MM.1S (cell line): Measurements from ENCODE around the gene CTPS2.

Experiments
- DNase-seq: peaks from one replicate; pipeline ENCODE4 v3.0.0-alpha.2; 2015
- H2AFZ ChIP-seq: fragments of 300-600 bp; sonication (generic); 2 replicates; pipeline ENCODE4 v1.6.0; 2016; ENCODE audit warnings: antibody characterized with exemption, low read length
- H3F3A ChIP-seq: fragments of 300-600 bp; sonication (generic); 2 replicates; pipeline ENCODE4 v1.6.1; 2016; ENCODE audit warnings: mild to moderate bottlenecking, antibody characterized with exemption, low read length, moderate library complexity, mixed read lengths; ENCODE audit not compliant: insufficient read depth
- H3K27ac ChIP-seq: fragments of 300-600 bp; sonication (generic); 2 replicates; pipeline ENCODE4 v1.5.1; 2016; ENCODE audit warnings: mild to moderate bottlenecking, low read length
- H3K27me3 ChIP-seq: fragments of 300-600 bp; sonication (generic); replicated peaks from 2 replicates; pipeline ENCODE4 v1.6.0; 2016; ENCODE audit warnings: low read length; ENCODE audit not compliant: insufficient read depth
- H3K36me3 ChIP-seq: fragments of 300-600 bp; sonication (generic); replicated peaks from 2 replicates; pipeline ENCODE4 v1.6.1; 2016; ENCODE audit warnings: mild to moderate bottlenecking, low read length, mixed read lengths; ENCODE audit not compliant: insufficient read depth
- H3K4me1 ChIP-seq: fragments of 300-600 bp; sonication (generic); 2 replicates; pipeline ENCODE4 v1.6.1; 2016; ENCODE audit warnings: low read length, mixed read lengths
- H3K4me2 ChIP-seq: fragments of 300-600 bp; sonication (generic); 2 replicates; pipeline ENCODE4 v1.6.0; 2016; ENCODE audit warnings: low read depth, low read length
- H3K4me3 ChIP-seq: fragments of 300-600 bp; sonication (generic); 2 replicates; pipeline ENCODE4 v1.5.1; 2016; ENCODE audit warnings: low read length, mixed read lengths
- H3K79me2 ChIP-seq: fragments of 300-600 bp; sonication (generic); 2 replicates; pipeline ENCODE4 v1.6.1; 2016; ENCODE audit warnings: mixed run types, low read length, mixed read lengths
- H3K9ac ChIP-seq: fragments of 300-600 bp; sonication (generic); 2 replicates; pipeline ENCODE4 v1.6.1; 2016; ENCODE audit warnings: low read length, mixed read lengths
- H3K9me2 ChIP-seq: fragments of 300-600 bp; sonication (generic); replicated peaks from 2 replicates; pipeline ENCODE4 v1.6.1; 2016; ENCODE audit warnings: mild to moderate bottlenecking, low read length, mixed read lengths; ENCODE audit not compliant: insufficient read depth
- H3K9me3 ChIP-seq: fragments of 300-600 bp; sonication (generic); replicated peaks from 2 replicates; pipeline ENCODE4 v1.6.1; 2016; ENCODE audit warnings: mild to moderate bottlenecking, low read length, mixed read lengths; ENCODE audit not compliant: insufficient read depth
- H4K20me1 ChIP-seq: fragments of 300-600 bp; sonication (generic); 2 replicates; pipeline ENCODE4 v1.6.1; 2016; ENCODE audit warnings: mild to moderate bottlenecking, low read length, moderate library complexity, mixed read lengths; ENCODE audit not compliant: insufficient read depth
- CTCF ChIP-seq: fragments of 300-600 bp; sonication (generic); IDR thresholded peaks from 2 replicates; pipeline ENCODE4 v1.5.1; 2016; ENCODE audit warnings: antibody characterized with exemption, low read length, mixed read lengths
- EZH2 ChIP-seq: fragments of 300-600 bp; sonication (generic); optimal IDR thresholded peaks from 2 replicates; pipeline ENCODE3; 2017; ENCODE audit warnings: low read depth, mild to moderate bottlenecking, antibody characterized with exemption, low read length, mixed read lengths
- EZH2phosphoT487 ChIP-seq: fragments of 300-600 bp; sonication (generic); IDR thresholded peaks from 2 replicates; pipeline ENCODE4 v1.6.1; 2018; ENCODE audit warnings: antibody characterized with exemption, low read length

The CTPS2 gene

GRCh38 chrX:16588266-16588665, 124.2 kb downstream of the CTPS2 start:
- no peaks in the 10 kb centered on the region for H3K36me3 ChIP-seq
- H3K9me3 ChIP-seq, result no peaks in the 10 kb centered on the region
- H3K9ac ChIP-seq, result no peak overlapping the region
- no peaks in the 10 kb centered on the region for H3F3A ChIP-seq
- H3K27me3 ChIP-seq, result no peaks in the 10 kb centered on the region
- H3K4me1 ChIP-seq, result no peaks in the 10 kb centered on the region
- TF ChIP-seq EZH2 (no peak), CTCF (no peak), EZH2phosphoT487 (no peak)
- no peak overlapping the region for H3K4me2 ChIP-seq
- no peak overlapping the region for H3K27ac ChIP-seq
- no peak overlapping the region for H3K4me3 ChIP-seq
- no peak overlapping the region for H2AFZ ChIP-seq
- no peaks in the 10 kb centered on the region for H4K20me1 ChIP-seq
- no peak for DNase-seq
- no peaks in the 10 kb centered on the region for H3K79me2 ChIP-seq
- no peaks in the 10 kb centered on the region for H3K9me2 ChIP-seq

DNA sequence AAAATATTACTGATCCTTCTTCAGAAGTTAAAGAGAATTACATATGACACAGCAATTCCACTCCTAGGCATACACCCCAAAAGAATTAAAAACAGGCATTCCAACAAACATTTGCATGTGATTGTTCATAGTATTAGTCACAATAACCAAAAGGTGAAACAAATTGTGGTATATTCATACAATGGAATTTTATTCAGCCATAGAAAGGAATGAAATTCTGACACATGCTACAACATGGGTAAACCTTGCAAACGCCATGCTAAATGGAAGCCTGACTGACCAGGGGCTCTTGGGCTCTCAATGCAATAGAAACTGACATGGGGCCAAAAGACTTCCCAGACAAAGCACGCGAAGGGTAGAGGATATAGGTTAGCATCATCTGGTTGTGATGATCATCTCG, 124.6 kb downstream of the CTPS2 start:
- TF ChIP-seq EZH2phosphoT487 (no peak), EZH2 (no peak), CTCF (no peak)
- H2AFZ ChIP-seq, result no peak overlapping the region
- no peaks in the 10 kb centered on the region for H3K79me2 ChIP-seq
- no peak overlapping the region for H3K27ac ChIP-seq
- no peak for DNase-seq
- no peaks in the 10 kb centered on the region for H4K20me1 ChIP-seq
- no peaks in the 10 kb centered on the region for H3K9me3 ChIP-seq
- H3K4me3 ChIP-seq, result no peak overlapping the region
- H3K9me2 ChIP-seq, result no peaks in the 10 kb centered on the region
- H3K4me2 ChIP-seq, result no peak overlapping the region
- H3K27me3 ChIP-seq, result no peaks in the 10 kb centered on the region
- H3F3A ChIP-seq, result no peaks in the 10 kb centered on the region
- H3K36me3 ChIP-seq, result no peaks in the 10 kb centered on the region
- no peaks in the 10 kb centered on the region for H3K4me1 ChIP-seq
- H3K9ac ChIP-seq, result no peak overlapping the region

- Histone ChIP-seq H3K9me2 (no peaks in the 10 kb centered on the region), H3K4me3 (no peak overlapping the region), H3K27me3 (no peaks in the 10 kb centered on the region), H4K20me1 (no peaks in the 10 kb centered on the region), H3F3A (no peaks in the 10 kb centered on the region), H3K9ac (no peak overlapping the region), H3K4me1 (no peaks in the 10 kb centered on the region), H3K79me2 (no peaks in the 10 kb centered on the region), H3K4me2 (no peak overlapping the region), H3K27ac (no peak overlapping the region), H2AFZ (no peak overlapping the region), H3K9me3 (no peaks in the 10 kb centered on the region), H3K36me3 (no peaks in the 10 kb centered on the region)
- TF ChIP-seq EZH2 (no peak), CTCF (no peak), EZH2phosphoT487 (no peak)
- no peak for DNase-seq
Measured at GRCh38 chrX:16586377-16587112, 125.9 kb downstream of the CTPS2 start.
